ENCODE measurements around the gene PARK7.
A peak's percentile ranks its signal among the peaks of the same experiment; 100 is the strongest.

The PARK7 gene

DNA sequence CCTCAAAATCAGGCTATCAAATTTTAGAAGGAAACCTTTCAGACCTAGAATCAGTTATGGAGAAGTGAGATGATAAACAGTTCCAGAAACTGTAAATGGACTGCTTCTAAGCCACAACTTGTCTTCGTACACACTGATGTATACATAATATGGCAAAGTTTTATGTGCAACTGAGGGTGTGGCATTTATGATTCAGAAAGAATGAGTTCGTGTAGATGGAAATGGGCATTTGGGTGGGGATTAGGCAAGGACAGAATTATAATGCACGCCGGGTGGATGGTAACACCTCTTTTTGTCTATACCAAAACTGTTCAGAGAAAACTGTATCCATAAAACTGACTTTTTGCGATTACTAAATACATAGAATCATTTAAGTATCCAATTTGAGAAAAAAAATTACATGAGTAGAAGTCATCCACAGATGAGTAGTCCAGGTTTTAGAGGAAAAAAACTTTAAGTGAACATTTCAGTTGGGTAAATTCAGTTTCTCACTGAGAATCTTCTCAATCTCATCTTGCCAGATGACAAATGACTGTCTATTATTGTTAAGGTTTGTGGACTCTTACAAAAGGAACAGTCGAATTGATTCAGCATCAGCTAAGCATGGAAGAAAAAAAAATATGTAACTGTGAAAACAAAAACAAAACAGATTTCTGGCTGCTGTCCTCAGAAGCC lies 42.1 kb downstream of the PARK7 start:
- no peak for TF ChIP-seq CTCF (conservative IDR thresholded peaks at IDR 0.05; ENCODE audit: low read depth, low read length)
- peak; percentile 15 for DNase-seq (ENCODE audit: low read depth)
- H3K4me3 ChIP-seq (ENCODE audit: low read depth, low read length): no peak overlapping the region

- H3K4me3 ChIP-seq (ENCODE audit: low read depth, low read length): no peak overlapping the region
- no peak for TF ChIP-seq CTCF (conservative IDR thresholded peaks at IDR 0.05; ENCODE audit: low read depth, low read length)
- peak; percentile 59 for DNase-seq (ENCODE audit: low read depth)
These were observed 42.7 kb downstream of the PARK7 start for GRCh38 chr1:8004113-8004802.

GRCh38 chr1:8004803-8005573 lies 43.5 kb downstream of the PARK7 start:
- TF ChIP-seq CTCF (conservative IDR thresholded peaks at IDR 0.05; ENCODE audit: low read depth, low read length): no peak
- DNase-seq (ENCODE audit: low read depth): peak; percentile 99
- H3K4me3 ChIP-seq (ENCODE audit: low read depth, low read length): no peak overlapping the region

DNA sequence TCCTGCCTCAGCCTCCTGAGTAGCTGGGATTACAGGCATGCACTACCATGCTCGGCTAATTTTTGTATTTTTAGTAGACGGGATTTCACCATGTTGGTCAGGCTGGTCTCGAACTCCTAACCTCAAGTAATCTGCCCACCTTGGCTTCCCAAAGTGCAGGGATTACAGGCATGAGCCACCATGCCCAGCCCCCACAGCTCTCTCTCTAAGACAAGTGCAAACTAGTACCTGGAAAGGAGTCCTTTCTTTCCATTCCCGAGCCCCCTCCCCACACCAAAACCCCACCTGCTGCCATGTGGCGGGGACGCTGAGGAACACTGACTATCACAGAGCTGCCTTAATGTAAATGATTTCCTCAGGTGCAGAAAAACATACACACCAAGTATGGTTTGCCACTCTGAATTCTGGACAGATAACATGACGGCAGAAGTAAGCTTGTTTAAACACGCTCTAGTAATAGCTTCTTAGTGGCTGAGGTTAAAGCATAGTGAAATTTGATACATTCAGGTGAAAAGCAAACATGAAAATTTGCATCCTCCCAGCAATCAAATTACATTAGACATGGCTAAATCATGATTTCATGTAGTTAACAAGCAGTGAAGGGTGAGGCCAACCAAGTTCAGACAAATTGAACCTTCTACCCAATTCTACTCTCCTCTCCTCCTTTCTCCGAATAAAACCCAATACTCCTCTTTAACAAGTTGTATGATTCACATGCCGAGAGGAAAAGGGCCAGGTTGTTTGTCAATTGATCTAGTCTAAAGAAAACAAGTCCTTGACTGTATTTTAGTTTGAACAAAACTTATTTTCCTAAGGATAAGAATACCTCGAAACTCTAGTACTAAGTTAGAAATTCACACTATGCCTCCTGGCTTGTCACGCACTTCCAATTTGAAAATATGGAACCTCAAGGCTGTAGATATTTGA lies 44.8 kb downstream of the PARK7 start:
- no peak for TF ChIP-seq CTCF (conservative IDR thresholded peaks at IDR 0.05; ENCODE audit: low read depth, low read length)
- H3K4me3 ChIP-seq (ENCODE audit: low read depth, low read length): no peak overlapping the region
- DNase-seq (ENCODE audit: low read depth): peak; percentile 50

DNA sequence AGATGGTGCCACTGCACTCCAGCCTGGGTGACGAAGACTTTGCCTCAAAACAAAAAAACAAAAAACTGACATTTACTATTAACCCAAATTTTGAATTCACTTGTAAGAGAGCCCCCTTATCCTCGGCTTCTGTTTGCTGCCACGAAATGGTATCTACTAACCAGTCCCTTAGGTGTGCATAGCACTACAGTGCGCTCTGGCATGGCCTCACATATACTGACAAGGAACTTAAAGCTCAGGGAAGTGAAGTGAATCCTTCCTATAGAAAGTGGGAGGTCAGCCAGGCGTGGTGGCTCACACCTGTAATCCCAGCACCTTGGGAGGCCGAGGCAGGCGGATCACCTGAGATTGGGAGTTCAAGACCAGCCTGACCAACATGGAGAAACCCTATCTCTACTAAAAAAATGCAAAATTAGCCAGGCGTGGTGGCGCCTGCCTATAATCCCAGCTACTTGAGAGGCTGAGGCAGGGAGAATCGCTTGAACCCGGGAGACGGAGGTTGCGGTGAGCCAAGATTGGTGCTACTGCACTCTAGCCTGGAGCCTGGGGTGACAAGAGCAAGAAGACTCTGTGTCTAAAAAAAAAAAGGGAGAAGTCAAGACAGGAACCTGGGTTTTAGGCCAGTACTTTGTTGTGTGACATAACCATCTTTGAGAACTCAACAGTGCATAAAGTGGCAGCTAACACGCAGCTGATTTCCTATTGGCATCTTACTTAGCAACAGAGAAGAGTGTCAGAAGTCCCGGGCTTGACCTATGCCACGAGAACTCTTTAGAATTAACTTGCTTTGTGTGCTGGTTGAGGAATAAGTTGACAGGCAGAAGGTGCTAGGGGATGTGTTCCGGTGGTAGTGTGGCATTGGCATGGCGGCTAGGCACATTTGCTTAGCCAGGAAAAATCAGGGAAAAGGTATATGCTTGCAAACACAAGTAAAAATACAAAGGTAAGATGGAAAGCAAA lies 47.8 kb downstream of the PARK7 start:
- TF ChIP-seq CTCF (conservative IDR thresholded peaks at IDR 0.05; ENCODE audit: low read depth, low read length): no peak

More for the DNA sequence above, 47.8 kb downstream of the PARK7 start:
- H3K4me3 ChIP-seq (ENCODE audit: low read depth, low read length): no peak overlapping the region
- DNase-seq (ENCODE audit: low read depth): peak; percentile 49

Data from choroid plexus epithelial cell (primary cell).